WTC11 (cell line): ENCODE measurements around the gene IGFBP2.

Experiments
- CBFB ChIP-seq: sonication (generic); formaldehyde crosslinking; IDR thresholded peaks from 2 replicates; pipeline ENCODE4 v1.8.1; 2022; ENCODE audit warnings: mild to moderate bottlenecking, low read depth, missing genetic modification reagents
- CREB1 ChIP-seq: sonication (generic); formaldehyde crosslinking; IDR thresholded peaks from 2 replicates; pipeline ENCODE4 v1.8.0; 2023; ENCODE audit warnings: mild to moderate bottlenecking, missing genetic modification reagents
- CREM ChIP-seq: sonication (generic); formaldehyde crosslinking; IDR thresholded peaks from 2 replicates; pipeline ENCODE4 v1.8.1; 2022; ENCODE audit warnings: mild to moderate bottlenecking, missing genetic modification reagents, moderate library complexity
- ELF4 ChIP-seq: sonication (generic); formaldehyde crosslinking; IDR thresholded peaks from 2 replicates; pipeline ENCODE4 v1.8.1; 2022; ENCODE audit warnings: low read depth, mild to moderate bottlenecking, moderate library complexity, missing genetic modification reagents
- MYBL2 ChIP-seq: sonication (generic); formaldehyde crosslinking; IDR thresholded peaks from 2 replicates; pipeline ENCODE4 v1.8.1; 2023; ENCODE audit warnings: mild to moderate bottlenecking, moderate library complexity, missing genetic modification reagents
- NR2C2 ChIP-seq: sonication (generic); formaldehyde crosslinking; IDR thresholded peaks from 2 replicates; pipeline ENCODE4 v1.8.0; 2022; ENCODE audit warnings: mild to moderate bottlenecking, missing genetic modification reagents
- NR3C1 ChIP-seq: sonication (generic); formaldehyde crosslinking; conservative IDR thresholded peaks from 2 replicates; pipeline ENCODE4 v1.8.1; 2023; ENCODE audit warnings: low read depth, mild to moderate bottlenecking, missing genetic modification reagents
- SP1 ChIP-seq: sonication (generic); formaldehyde crosslinking; conservative IDR thresholded peaks from 2 replicates; pipeline ENCODE4 v1.8.1; 2022; ENCODE audit warnings: missing genetic modification reagents
- TF ChIP-seq, protein P1 (sequence below): sonication (generic); formaldehyde crosslinking; IDR thresholded peaks from 2 replicates; pipeline ENCODE4 v1.8.1; 2023; ENCODE audit warnings: mild to moderate bottlenecking, moderate library complexity, missing genetic modification reagents
- TF ChIP-seq, protein P2 (sequence below): fragments of 200-600 bp; IDR thresholded peaks from 2 replicates; pipeline ENCODE4 v1.8.0; 2022; ENCODE audit warnings: antibody characterized with exemption
- TF ChIP-seq, protein P3 (sequence below): sonication (generic); formaldehyde crosslinking; IDR thresholded peaks from 2 replicates; pipeline ENCODE4 v1.8.1; 2023; ENCODE audit warnings: mild to moderate bottlenecking, missing genetic modification reagents, moderate library complexity
- TF ChIP-seq, protein P4 (sequence below): sonication (generic); formaldehyde crosslinking; IDR thresholded peaks from 2 replicates; pipeline ENCODE4 v1.8.1; 2022; ENCODE audit warnings: missing genetic modification reagents, borderline replicate concordance
- TF ChIP-seq, protein P5 (sequence below): sonication (generic); formaldehyde crosslinking; conservative IDR thresholded peaks from 2 replicates; pipeline ENCODE4 v1.8.1; 2022; ENCODE audit warnings: mild to moderate bottlenecking, missing genetic modification reagents
- TF ChIP-seq, protein P6 (sequence below): fragments of 250-450 bp; sonication (Bioruptor Pico); IDR thresholded peaks from 2 replicates; pipeline ENCODE4 v2.1.2; 2022; ENCODE audit warnings: mild to moderate bottlenecking, moderate library complexity

DNA sequence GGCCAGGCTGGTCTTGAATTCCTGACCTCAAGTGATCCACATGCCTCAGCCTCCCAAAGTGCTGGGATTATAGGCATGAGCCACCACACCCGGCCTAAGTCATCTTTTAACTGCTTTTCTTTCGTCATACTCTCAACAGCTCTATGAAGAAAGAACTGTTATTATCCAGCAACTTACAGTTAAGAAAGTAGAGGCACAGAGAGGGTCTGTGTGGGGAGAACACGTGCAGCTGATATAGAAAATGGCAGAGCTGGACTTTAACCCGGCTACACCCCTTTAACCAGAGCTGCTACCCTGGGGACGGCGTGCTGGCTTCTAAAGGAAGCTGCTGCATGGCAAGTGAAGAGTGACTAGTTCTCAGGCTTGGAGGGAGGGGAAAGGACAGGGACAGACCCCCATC is 25.5 kb downstream of the IGFBP2 start:
- TF ChIP-seq, protein P1, sequence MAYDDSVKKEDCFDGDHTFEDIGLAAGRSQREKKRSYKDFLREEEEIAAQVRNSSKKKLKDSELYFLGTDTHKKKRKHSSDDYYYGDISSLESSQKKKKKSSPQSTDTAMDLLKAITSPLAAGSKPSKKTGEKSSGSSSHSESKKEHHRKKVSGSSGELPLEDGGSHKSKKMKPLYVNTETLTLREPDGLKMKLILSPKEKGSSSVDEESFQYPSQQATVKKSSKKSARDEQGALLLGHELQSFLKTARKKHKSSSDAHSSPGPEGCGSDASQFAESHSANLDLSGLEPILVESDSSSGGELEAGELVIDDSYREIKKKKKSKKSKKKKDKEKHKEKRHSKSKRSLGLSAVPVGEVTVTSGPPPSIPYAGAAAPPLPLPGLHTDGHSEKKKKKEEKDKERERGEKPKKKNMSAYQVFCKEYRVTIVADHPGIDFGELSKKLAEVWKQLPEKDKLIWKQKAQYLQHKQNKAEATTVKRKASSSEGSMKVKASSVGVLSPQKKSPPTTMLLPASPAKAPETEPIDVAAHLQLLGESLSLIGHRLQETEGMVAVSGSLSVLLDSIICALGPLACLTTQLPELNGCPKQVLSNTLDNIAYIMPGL (CRISPR knock-in tag): no peak
- TF ChIP-seq, protein P2, sequence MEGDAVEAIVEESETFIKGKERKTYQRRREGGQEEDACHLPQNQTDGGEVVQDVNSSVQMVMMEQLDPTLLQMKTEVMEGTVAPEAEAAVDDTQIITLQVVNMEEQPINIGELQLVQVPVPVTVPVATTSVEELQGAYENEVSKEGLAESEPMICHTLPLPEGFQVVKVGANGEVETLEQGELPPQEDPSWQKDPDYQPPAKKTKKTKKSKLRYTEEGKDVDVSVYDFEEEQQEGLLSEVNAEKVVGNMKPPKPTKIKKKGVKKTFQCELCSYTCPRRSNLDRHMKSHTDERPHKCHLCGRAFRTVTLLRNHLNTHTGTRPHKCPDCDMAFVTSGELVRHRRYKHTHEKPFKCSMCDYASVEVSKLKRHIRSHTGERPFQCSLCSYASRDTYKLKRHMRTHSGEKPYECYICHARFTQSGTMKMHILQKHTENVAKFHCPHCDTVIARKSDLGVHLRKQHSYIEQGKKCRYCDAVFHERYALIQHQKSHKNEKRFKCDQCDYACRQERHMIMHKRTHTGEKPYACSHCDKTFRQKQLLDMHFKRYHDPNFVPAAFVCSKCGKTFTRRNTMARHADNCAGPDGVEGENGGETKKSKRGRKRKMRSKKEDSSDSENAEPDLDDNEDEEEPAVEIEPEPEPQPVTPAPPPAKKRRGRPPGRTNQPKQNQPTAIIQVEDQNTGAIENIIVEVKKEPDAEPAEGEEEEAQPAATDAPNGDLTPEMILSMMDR: no peak
- TF ChIP-seq NR3C1 (CRISPR knock-in tag): no peak
- no peak for TF ChIP-seq CBFB
- TF ChIP-seq NR2C2: no peak
- TF ChIP-seq ELF4 (CRISPR knock-in tag): no peak
- no peak for TF ChIP-seq MYBL2 (CRISPR knock-in tag)
- TF ChIP-seq, protein P3, sequence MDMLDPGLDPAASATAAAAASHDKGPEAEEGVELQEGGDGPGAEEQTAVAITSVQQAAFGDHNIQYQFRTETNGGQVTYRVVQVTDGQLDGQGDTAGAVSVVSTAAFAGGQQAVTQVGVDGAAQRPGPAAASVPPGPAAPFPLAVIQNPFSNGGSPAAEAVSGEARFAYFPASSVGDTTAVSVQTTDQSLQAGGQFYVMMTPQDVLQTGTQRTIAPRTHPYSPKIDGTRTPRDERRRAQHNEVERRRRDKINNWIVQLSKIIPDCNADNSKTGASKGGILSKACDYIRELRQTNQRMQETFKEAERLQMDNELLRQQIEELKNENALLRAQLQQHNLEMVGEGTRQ (CRISPR knock-in tag): no peak
- TF ChIP-seq, protein P4, sequence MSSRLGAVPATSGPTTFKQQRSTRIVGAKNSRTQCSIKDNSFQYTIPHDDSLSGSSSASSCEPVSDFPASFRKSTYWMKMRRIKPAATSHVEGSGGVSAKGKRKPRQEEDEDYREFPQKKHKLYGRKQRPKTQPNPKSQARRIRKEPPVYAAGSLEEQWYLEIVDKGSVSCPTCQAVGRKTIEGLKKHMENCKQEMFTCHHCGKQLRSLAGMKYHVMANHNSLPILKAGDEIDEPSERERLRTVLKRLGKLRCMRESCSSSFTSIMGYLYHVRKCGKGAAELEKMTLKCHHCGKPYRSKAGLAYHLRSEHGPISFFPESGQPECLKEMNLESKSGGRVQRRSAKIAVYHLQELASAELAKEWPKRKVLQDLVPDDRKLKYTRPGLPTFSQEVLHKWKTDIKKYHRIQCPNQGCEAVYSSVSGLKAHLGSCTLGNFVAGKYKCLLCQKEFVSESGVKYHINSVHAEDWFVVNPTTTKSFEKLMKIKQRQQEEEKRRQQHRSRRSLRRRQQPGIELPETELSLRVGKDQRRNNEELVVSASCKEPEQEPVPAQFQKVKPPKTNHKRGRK (CRISPR knock-in tag): no peak
- TF ChIP-seq SP1: no peak
- TF ChIP-seq CREM (CRISPR knock-in tag): no peak
- TF ChIP-seq CREB1 (CRISPR knock-in tag): no peak
- TF ChIP-seq, protein P5, sequence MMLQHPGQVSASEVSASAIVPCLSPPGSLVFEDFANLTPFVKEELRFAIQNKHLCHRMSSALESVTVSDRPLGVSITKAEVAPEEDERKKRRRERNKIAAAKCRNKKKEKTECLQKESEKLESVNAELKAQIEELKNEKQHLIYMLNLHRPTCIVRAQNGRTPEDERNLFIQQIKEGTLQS: no peak
- TF ChIP-seq, protein P6, sequence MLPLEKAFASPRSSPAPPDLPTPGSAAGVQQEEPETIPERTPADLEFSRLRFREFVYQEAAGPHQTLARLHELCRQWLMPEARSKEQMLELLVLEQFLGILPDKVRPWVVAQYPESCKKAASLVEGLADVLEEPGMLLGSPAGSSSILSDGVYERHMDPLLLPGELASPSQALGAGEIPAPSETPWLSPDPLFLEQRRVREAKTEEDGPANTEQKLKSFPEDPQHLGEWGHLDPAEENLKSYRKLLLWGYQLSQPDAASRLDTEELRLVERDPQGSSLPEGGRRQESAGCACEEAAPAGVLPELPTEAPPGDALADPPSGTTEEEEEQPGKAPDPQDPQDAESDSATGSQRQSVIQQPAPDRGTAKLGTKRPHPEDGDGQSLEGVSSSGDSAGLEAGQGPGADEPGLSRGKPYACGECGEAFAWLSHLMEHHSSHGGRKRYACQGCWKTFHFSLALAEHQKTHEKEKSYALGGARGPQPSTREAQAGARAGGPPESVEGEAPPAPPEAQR (CRISPR knock-in tag): no peak
